Astrocyte (in vitro differentiated cells and primary cell): ENCODE results near the gene CD52. TPM values are rescaled to one million over a fixed set of nuclear protein-coding genes. Genes with fewer than 3 reads are reported as not detected.

Source experiments
- DNase-seq: peaks from one replicate; pipeline ENCODE4 v3.0.0-alpha.2; 2010; ENCODE audit warnings: low read depth
- FAIRE-seq: peaks from 2 replicates; lab custom pipeline; 2011; peaks lifted over from hg19 to GRCh38; lab: Jason Lieb, UNC
- H2AFZ ChIP-seq: 2 replicates; pipeline ENCODE4 v1.6.0; 2012; ENCODE audit warnings: low read depth, low read length, inconsistent platforms
- H3K27ac ChIP-seq: 2 replicates; pipeline ENCODE4 v1.5.1; 2011; ENCODE audit warnings: low read depth, low read length, inconsistent platforms
- H3K27me3 ChIP-seq: 2 replicates; pipeline ENCODE4 v1.6.0; 2011; ENCODE audit warnings: low read length, inconsistent platforms; ENCODE audit not compliant: insufficient read depth
- H3K36me3 ChIP-seq: 2 replicates; pipeline ENCODE4 v1.5.1; 2011; ENCODE audit warnings: low read length, inconsistent platforms; ENCODE audit not compliant: insufficient read depth
- H3K4me1 ChIP-seq: 2 replicates; pipeline ENCODE4 v1.5.1; 2011; ENCODE audit warnings: low read length, inconsistent platforms; ENCODE audit not compliant: insufficient read depth
- H3K4me2 ChIP-seq: 2 replicates; pipeline ENCODE4 v1.6.0; 2012; ENCODE audit warnings: low read length, inconsistent platforms
- H3K4me3 ChIP-seq: 2 replicates; pipeline ENCODE4 v1.5.1; 2011; ENCODE audit warnings: low read depth, mild to moderate bottlenecking, low read length, inconsistent platforms; ENCODE audit not compliant: insufficient read depth
- H3K79me2 ChIP-seq: 2 replicates; pipeline ENCODE4 v1.6.0; 2012; ENCODE audit warnings: mild to moderate bottlenecking, low read length, inconsistent platforms; ENCODE audit not compliant: insufficient read depth
- H3K9ac ChIP-seq: 2 replicates; pipeline ENCODE4 v1.6.0; 2012; ENCODE audit warnings: mild to moderate bottlenecking, low read length, inconsistent platforms
- H3K9me3 ChIP-seq: 2 replicates; pipeline ENCODE4 v1.5.1; 2012; ENCODE audit warnings: low read depth, mild to moderate bottlenecking, low read length, inconsistent platforms; ENCODE audit not compliant: insufficient read depth
- H4K20me1 ChIP-seq: 2 replicates; pipeline ENCODE4 v1.6.0; 2012; ENCODE audit warnings: low read length, inconsistent platforms; ENCODE audit not compliant: insufficient read depth
- H3K27ac Mint-ChIP-seq: one replicate; pipeline ENCODE4 v1.8.0; 2021; ENCODE audit warnings: mild to moderate bottlenecking, mixed read lengths; ENCODE audit not compliant: unreplicated experiment
- H3K27me3 Mint-ChIP-seq: one replicate; pipeline ENCODE4 v1.8.0; 2021; ENCODE audit warnings: low read depth, mixed read lengths; ENCODE audit not compliant: unreplicated experiment
- H3K36me3 Mint-ChIP-seq: one replicate; pipeline ENCODE4 v1.8.0; 2021; ENCODE audit warnings: low read depth, mixed read lengths; ENCODE audit not compliant: unreplicated experiment
- H3K4me1 Mint-ChIP-seq: one replicate; pipeline ENCODE4 v1.8.0; 2021; ENCODE audit warnings: low read depth, mixed read lengths; ENCODE audit not compliant: unreplicated experiment
- H3K4me3 Mint-ChIP-seq: one replicate; pipeline ENCODE4 v1.8.0; 2021; ENCODE audit warnings: mild to moderate bottlenecking, moderate library complexity, mixed read lengths; ENCODE audit not compliant: unreplicated experiment
- H3K9me3 Mint-ChIP-seq: one replicate; pipeline ENCODE4 v1.8.0; 2021; ENCODE audit warnings: mild to moderate bottlenecking, mixed read lengths; ENCODE audit not compliant: unreplicated experiment
- EZH2 ChIP-seq: IDR thresholded peaks from 2 replicates; pipeline ENCODE4 v1.6.1; 2012; ENCODE audit warnings: mild to moderate bottlenecking, low read length, inconsistent platforms; ENCODE audit not compliant: insufficient read depth
- total RNA-seq: library from RNA; stranded (reverse); gene quantifications from 2 replicates; pipeline ENCODE4 v1.2.1, GENCODE V29; 2021
- TF ChIP-seq, protein P1 (sequence below): IDR thresholded peaks from 2 replicates; pipeline ENCODE4 v1.5.1; 2011; ENCODE audit warnings: low read depth, mild to moderate bottlenecking, inconsistent platforms, low read length, moderate library complexity; ENCODE audit not compliant: insufficient read depth

The CD52 gene
- total RNA-seq, 1 donor from 2014 or later, result not detected

DNA sequence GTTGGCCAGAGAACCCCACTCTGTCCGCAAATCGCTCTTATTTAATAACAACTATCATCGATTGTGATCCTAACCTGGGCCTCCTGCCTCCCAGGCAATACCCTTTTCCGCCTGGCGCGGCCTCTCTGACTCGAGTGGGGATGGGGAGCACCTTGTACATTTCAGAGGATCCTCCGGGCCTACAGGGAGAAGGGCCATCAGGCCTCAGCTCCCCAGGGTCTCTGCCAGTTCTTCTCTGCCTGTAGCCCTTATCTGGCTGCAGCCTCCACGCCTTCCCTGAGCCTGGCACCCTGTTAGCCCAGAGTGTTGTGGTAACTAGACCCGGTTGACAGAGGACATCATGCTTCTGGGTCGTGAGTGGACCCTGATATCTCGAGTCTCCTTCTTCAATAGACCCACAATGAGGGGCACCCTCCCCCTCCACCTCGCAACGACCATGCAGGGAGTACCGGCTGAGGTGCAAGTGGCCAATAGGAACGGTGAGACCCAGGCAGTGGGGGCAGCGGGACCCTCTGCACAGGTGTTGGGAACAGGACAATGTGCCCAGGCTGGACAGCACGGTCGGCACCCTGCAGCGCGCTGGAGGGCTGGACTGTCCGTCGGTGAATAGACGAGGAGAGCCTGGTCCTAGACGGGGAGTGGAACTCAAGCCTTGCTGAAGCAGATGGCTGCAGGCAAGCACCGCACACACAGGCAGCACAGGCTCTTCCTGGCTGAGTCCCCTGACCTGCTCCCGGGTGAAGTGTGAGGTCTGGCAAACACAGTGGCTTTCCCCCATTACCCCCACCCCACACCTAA, 43.2 kb downstream of the CD52 start:
- Mint-ChIP-seq H3K4me1 (no peaks in the 10 kb centered on the region), H3K4me3 (no peak overlapping the region), H3K27me3 (peaks cover 69% of the 10 kb centered on the region), H3K27ac (no peak overlapping the region), H3K9me3 (no peaks in the 10 kb centered on the region), H3K36me3 (no peaks in the 10 kb centered on the region)
- Histone ChIP-seq H2AFZ (no peak overlapping the region), H3K4me1 (peaks cover 4% of the 10 kb centered on the region), H4K20me1 (no peaks in the 10 kb centered on the region), H3K9me3 (no peaks in the 10 kb centered on the region), H3K4me3 (peak overlapping the region; percentile 33), H3K27me3 (peaks cover 29% of the 10 kb centered on the region), H3K27ac (no peak overlapping the region), H3K36me3 (no peaks in the 10 kb centered on the region), H3K9ac (no peak overlapping the region), H3K4me2 (peak overlapping the region; percentile 81), H3K79me2 (no peaks in the 10 kb centered on the region)
- no peak for TF ChIP-seq EZH2
- TF ChIP-seq, protein P1, sequence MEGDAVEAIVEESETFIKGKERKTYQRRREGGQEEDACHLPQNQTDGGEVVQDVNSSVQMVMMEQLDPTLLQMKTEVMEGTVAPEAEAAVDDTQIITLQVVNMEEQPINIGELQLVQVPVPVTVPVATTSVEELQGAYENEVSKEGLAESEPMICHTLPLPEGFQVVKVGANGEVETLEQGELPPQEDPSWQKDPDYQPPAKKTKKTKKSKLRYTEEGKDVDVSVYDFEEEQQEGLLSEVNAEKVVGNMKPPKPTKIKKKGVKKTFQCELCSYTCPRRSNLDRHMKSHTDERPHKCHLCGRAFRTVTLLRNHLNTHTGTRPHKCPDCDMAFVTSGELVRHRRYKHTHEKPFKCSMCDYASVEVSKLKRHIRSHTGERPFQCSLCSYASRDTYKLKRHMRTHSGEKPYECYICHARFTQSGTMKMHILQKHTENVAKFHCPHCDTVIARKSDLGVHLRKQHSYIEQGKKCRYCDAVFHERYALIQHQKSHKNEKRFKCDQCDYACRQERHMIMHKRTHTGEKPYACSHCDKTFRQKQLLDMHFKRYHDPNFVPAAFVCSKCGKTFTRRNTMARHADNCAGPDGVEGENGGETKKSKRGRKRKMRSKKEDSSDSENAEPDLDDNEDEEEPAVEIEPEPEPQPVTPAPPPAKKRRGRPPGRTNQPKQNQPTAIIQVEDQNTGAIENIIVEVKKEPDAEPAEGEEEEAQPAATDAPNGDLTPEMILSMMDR, result no peak
- DNase-seq, result no peak
- FAIRE-seq, result no peak

DNA sequence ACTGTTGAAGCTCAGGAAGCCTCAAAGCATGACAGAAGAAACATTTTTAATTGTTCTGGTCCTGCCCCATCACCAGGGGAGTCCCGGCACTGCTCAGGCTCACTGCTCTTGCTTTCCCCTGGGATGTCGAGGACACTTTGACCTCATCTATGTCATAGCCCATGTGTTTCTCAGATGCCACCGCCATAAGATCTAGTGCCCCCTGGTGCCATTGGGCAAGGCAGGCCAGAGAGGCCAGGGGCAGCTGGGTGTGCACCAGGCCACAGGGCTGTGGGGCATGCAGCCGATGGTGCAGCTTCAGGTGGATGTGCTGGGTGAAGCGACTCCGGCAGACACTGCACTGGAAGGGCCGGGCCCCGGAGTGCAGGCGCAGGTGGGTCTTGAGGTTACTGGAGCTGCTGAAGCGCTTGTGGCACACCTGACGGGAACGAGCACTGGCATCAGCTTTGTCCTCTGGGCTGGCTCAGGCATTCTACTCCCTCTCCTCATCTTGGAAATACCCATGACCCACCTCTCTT, 43.9 kb downstream of the CD52 start:
- Histone ChIP-seq H3K4me3 (no peak overlapping the region), H3K4me2 (no peak overlapping the region), H3K27ac (no peak overlapping the region), H4K20me1 (no peaks in the 10 kb centered on the region), H3K79me2 (no peaks in the 10 kb centered on the region), H3K27me3 (peaks cover 29% of the 10 kb centered on the region), H3K4me1 (peaks cover 4% of the 10 kb centered on the region), H3K9ac (no peak overlapping the region), H2AFZ (no peak overlapping the region), H3K9me3 (no peaks in the 10 kb centered on the region), H3K36me3 (no peaks in the 10 kb centered on the region)
- DNase-seq, result no peak
- Mint-ChIP-seq H3K9me3 (no peaks in the 10 kb centered on the region), H3K27ac (no peak overlapping the region), H3K4me1 (no peaks in the 10 kb centered on the region), H3K4me3 (no peak overlapping the region), H3K36me3 (no peaks in the 10 kb centered on the region), H3K27me3 (peaks cover 71% of the 10 kb centered on the region)
- TF ChIP-seq, protein P1, result no peak
- TF ChIP-seq EZH2, result no peak
- no peak for FAIRE-seq

DNA sequence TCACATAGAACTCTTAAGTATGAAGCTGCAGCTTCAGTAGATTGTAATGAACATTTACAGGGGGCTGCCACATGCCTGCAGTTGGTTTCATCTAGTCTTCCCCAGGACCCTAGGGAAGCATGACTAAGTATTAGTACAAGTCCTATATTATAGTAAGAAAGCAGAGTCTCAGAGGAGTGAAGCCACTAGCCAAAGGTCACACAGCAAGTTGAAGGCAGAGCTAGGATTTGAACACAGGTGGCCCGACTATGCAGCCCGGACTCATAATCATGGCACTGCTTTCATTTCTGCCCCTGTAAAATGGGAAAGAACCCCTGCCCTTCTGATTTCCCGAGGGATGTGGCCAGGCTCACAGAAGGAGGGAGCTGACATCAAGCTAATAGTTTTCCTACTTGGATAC, 44.6 kb downstream of the CD52 start:
- Mint-ChIP-seq H3K9me3 (no peaks in the 10 kb centered on the region), H3K4me3 (no peak overlapping the region), H3K27me3 (peaks cover 67% of the 10 kb centered on the region), H3K4me1 (no peaks in the 10 kb centered on the region), H3K36me3 (no peaks in the 10 kb centered on the region), H3K27ac (no peak overlapping the region)
- Histone ChIP-seq H3K27me3 (peaks cover 29% of the 10 kb centered on the region), H3K79me2 (no peaks in the 10 kb centered on the region), H4K20me1 (no peaks in the 10 kb centered on the region), H3K4me2 (no peak overlapping the region), H3K4me1 (peaks cover 4% of the 10 kb centered on the region), H3K9ac (no peak overlapping the region), H2AFZ (no peak overlapping the region), H3K27ac (no peak overlapping the region), H3K9me3 (no peaks in the 10 kb centered on the region), H3K4me3 (no peak overlapping the region), H3K36me3 (no peaks in the 10 kb centered on the region)
- FAIRE-seq, result no peak
- DNase-seq, result no peak
- TF ChIP-seq, protein P1, result no peak
- TF ChIP-seq EZH2, result no peak
